ENCODE measurements around the gene OR4S2. TPM values are rescaled to one million over a fixed set of nuclear protein-coding genes. Genes with fewer than 3 reads are reported as not detected.

Gene OR4S2
- total RNA-seq, 1 experiment from 2014 or later = not detected

- POLR2A ChIA-PET = no interaction called here
These were observed 21.2 kb downstream of the OR4S2 start for GRCh38 chr11:55669376-55669775.

GRCh38 chr11:55673860-55674259 lies 25.7 kb downstream of the OR4S2 start:
- Mint-ChIP-seq H3K27me3 (ENCODE audit: insufficient read depth, unreplicated experiment) (no peaks in the 10 kb centered on the region), H3K4me3 (ENCODE audit: unreplicated experiment) (no peak overlapping the region), H3K27ac (ENCODE audit: unreplicated experiment) (no peak overlapping the region), H3K36me3 (ENCODE audit: insufficient read depth, unreplicated experiment) (no peaks in the 10 kb centered on the region), H3K4me1 (ENCODE audit: low read depth, unreplicated experiment) (no peaks in the 10 kb centered on the region), H3K9me3 (ENCODE audit: unreplicated experiment) (no peaks in the 10 kb centered on the region)
- no peaks in the 10 kb centered on the region for H3K4me1 ChIP-seq
- DNase-seq = no peak
- CTCF ChIA-PET = no interaction called here
- H3K36me3 ChIP-seq (ENCODE audit: control insufficient read depth, insufficient read depth, low read length) = no peaks in the 10 kb centered on the region
- intact Hi-C loops (cut with micrococcal nuclease; ENCODE audit: unreplicated experiment) = no loop called here
- H3K4me3 ChIP-seq (ENCODE audit: low read depth, low read length) = no peak overlapping the region
- H3K27me3 ChIP-seq (replicated peaks; ENCODE audit: control insufficient read depth, insufficient read depth, low read length) = no peaks in the 10 kb centered on the region
- POLR2A ChIA-PET = no interaction called here
- H3K9me3 ChIP-seq = no peaks in the 10 kb centered on the region
- BruUV-seq (replicated peaks) = no TSS peak
- TF ChIP-seq CTCF (IDR thresholded peaks at IDR 0.05; ENCODE audit: insufficient read depth in 1 of 2, low read depth in 1 of 2, low read length in 1 of 2, severe bottlenecking in 1 of 2, unreplicated experiment in 1 of 2) = no peak

More at GRCh38 chr11:55669376-55669775, 21.2 kb downstream of the OR4S2 start:
- Mint-ChIP-seq H3K4me3 (ENCODE audit: unreplicated experiment) (no peak overlapping the region), H3K36me3 (ENCODE audit: insufficient read depth, unreplicated experiment) (no peaks in the 10 kb centered on the region), H3K4me1 (ENCODE audit: low read depth, unreplicated experiment) (no peaks in the 10 kb centered on the region), H3K27me3 (ENCODE audit: insufficient read depth, unreplicated experiment) (no peaks in the 10 kb centered on the region), H3K9me3 (ENCODE audit: unreplicated experiment) (no peaks in the 10 kb centered on the region), H3K27ac (ENCODE audit: unreplicated experiment) (no peak overlapping the region)
- no peaks in the 10 kb centered on the region for H3K36me3 ChIP-seq (ENCODE audit: control insufficient read depth, insufficient read depth, low read length)
- BruUV-seq (replicated peaks) = no TSS peak
- no peaks in the 10 kb centered on the region for H3K9me3 ChIP-seq
- CTCF ChIA-PET = no interaction called here
- DNase-seq = no peak
- H3K4me3 ChIP-seq (ENCODE audit: low read depth, low read length) = no peak overlapping the region
- no peaks in the 10 kb centered on the region for H3K27me3 ChIP-seq (replicated peaks; ENCODE audit: control insufficient read depth, insufficient read depth, low read length)
- no peak for TF ChIP-seq CTCF (IDR thresholded peaks at IDR 0.05; ENCODE audit: insufficient read depth in 1 of 2, low read depth in 1 of 2, low read length in 1 of 2, severe bottlenecking in 1 of 2, unreplicated experiment in 1 of 2)
- intact Hi-C loops (cut with micrococcal nuclease; ENCODE audit: unreplicated experiment) = no loop called here
- no peaks in the 10 kb centered on the region for H3K4me1 ChIP-seq

- Mint-ChIP-seq H3K36me3 (ENCODE audit: insufficient read depth, unreplicated experiment) (no peaks in the 10 kb centered on the region), H3K4me1 (ENCODE audit: low read depth, unreplicated experiment) (no peaks in the 10 kb centered on the region), H3K27ac (ENCODE audit: unreplicated experiment) (no peak overlapping the region), H3K9me3 (ENCODE audit: unreplicated experiment) (peaks cover 3% of the 10 kb centered on the region), H3K4me3 (ENCODE audit: unreplicated experiment) (no peak overlapping the region), H3K27me3 (ENCODE audit: insufficient read depth, unreplicated experiment) (no peaks in the 10 kb centered on the region)
- no peak for TF ChIP-seq CTCF (IDR thresholded peaks at IDR 0.05; ENCODE audit: insufficient read depth in 1 of 2, low read depth in 1 of 2, low read length in 1 of 2, severe bottlenecking in 1 of 2, unreplicated experiment in 1 of 2)
- no TSS peak for BruUV-seq (replicated peaks)
- Histone ChIP-seq H3K36me3 (ENCODE audit: control insufficient read depth, insufficient read depth, low read length) (no peaks in the 10 kb centered on the region), H3K27me3 (replicated peaks; ENCODE audit: control insufficient read depth, insufficient read depth, low read length) (no peaks in the 10 kb centered on the region), H3K4me3 (ENCODE audit: low read depth, low read length) (no peak overlapping the region), H3K4me1 (no peaks in the 10 kb centered on the region), H3K9me3 (no peaks in the 10 kb centered on the region)
- ChIA-PET CTCF (no interaction called here), POLR2A (no interaction called here)
- intact Hi-C loops (cut with micrococcal nuclease; ENCODE audit: unreplicated experiment) = no loop called here
- no peak for DNase-seq
These were observed 49.7 kb downstream of the OR4S2 start for GRCh38 chr11:55697817-55698216.
